NCI-H128 (cell line): ENCODE data around the gene ZNF536.

ENCODE experiments used
- DNase-seq: peaks from one replicate; lab custom pipeline; 2025; ENCODE audit not compliant: unreplicated experiment; lab: John Stamatoyannopoulos, UW

The ZNF536 gene

GRCh38 chr19:30522341-30522740 is 150.2 kb downstream of the ZNF536 start:
- DNase-seq: no peak

- DNase-seq: no peak
Observed at GRCh38 chr19:30523791-30524190, 151.6 kb downstream of the ZNF536 start.

GRCh38 chr19:30525383-30525782 is 153.2 kb downstream of the ZNF536 start:
- no peak for DNase-seq

- no peak for DNase-seq
Observed at GRCh38 chr19:30528919-30529318, 156.7 kb downstream of the ZNF536 start.

- no peak for DNase-seq
Observed at GRCh38 chr19:30529876-30530275, 157.7 kb downstream of the ZNF536 start.

- no peak for DNase-seq
Observed at GRCh38 chr19:30530751-30531150, 158.6 kb downstream of the ZNF536 start.

GRCh38 chr19:30535011-30535410 is 162.8 kb downstream of the ZNF536 start:
- DNase-seq: no peak

GRCh38 chr19:30536975-30537374 is 164.8 kb downstream of the ZNF536 start:
- DNase-seq: no peak

GRCh38 chr19:30539315-30539714 is 167.1 kb downstream of the ZNF536 start:
- DNase-seq: no peak

- DNase-seq: no peak
Observed at GRCh38 chr19:30539981-30540380, 167.8 kb downstream of the ZNF536 start.

- DNase-seq: no peak
Observed at GRCh38 chr19:30540761-30541160, 168.6 kb downstream of the ZNF536 start.

GRCh38 chr19:30541575-30541974 is 169.4 kb downstream of the ZNF536 start:
- DNase-seq: no peak

- DNase-seq: no peak
Observed at GRCh38 chr19:30543243-30543945, 171.2 kb downstream of the ZNF536 start.

- DNase-seq: no peak
Observed at GRCh38 chr19:30545752-30546151, 173.6 kb downstream of the ZNF536 start.

GRCh38 chr19:30546332-30546731 is 174.1 kb downstream of the ZNF536 start:
- no peak for DNase-seq

GRCh38 chr19:30547246-30547645 is 175.1 kb downstream of the ZNF536 start:
- no peak for DNase-seq

- DNase-seq: no peak
Observed at GRCh38 chr19:30549151-30549550, 177.0 kb downstream of the ZNF536 start.

- no peak for DNase-seq
Observed at GRCh38 chr19:30551271-30551670, 179.1 kb downstream of the ZNF536 start.

- no peak for DNase-seq
Observed at GRCh38 chr19:30552593-30552992, 180.4 kb downstream of the ZNF536 start.

GRCh38 chr19:30555075-30555790 is 183.0 kb downstream of the ZNF536 start:
- no peak for DNase-seq

- DNase-seq: no peak
Observed at GRCh38 chr19:30555791-30556110, 183.6 kb downstream of the ZNF536 start.

GRCh38 chr19:30556230-30556711 is 184.1 kb downstream of the ZNF536 start:
- no peak for DNase-seq

GRCh38 chr19:30557212-30557611 is 185.0 kb downstream of the ZNF536 start:
- no peak for DNase-seq
